AG04450 (cell line): ENCODE measurements around the gene RABL3. TPM values are rescaled to one million over a fixed set of nuclear protein-coding genes. Genes with fewer than 3 reads are reported as not detected.

Experiments used
- CTCF ChIA-PET: fragments of 300-600, 350-600 bp; formaldehyde crosslinking; extraction: SDS; loops from one replicate; lab custom pipeline; 2022; ENCODE audit warnings: antibody characterized with exemption, inconsistent platforms; lab: Charles Lee
- POLR2A ChIA-PET: fragments of 350-600 bp; formaldehyde crosslinking; extraction: SDS; loops from one replicate; lab custom pipeline; 2021; ENCODE audit warnings: antibody characterized with exemption, inconsistent platforms; lab: Yijun Ruan, JAX
- DNase-seq: peaks from one replicate; pipeline ENCODE4 v3.0.0-alpha.2; 2011; ENCODE audit warnings: low read depth, low spot score
- H3K27ac ChIP-seq: one replicate; pipeline ENCODE4 v1.5.1; 2012; ENCODE audit warnings: low read depth, low read length, control low read depth
- H3K27me3 ChIP-seq: one replicate; pipeline ENCODE4 v1.6.0; 2012; ENCODE audit warnings: low read length; ENCODE audit not compliant: control insufficient read depth, insufficient read depth
- H3K4me3 ChIP-seq: 2 replicates; pipeline ENCODE4 v1.5.1; 2011; ENCODE audit warnings: mild to moderate bottlenecking, low read depth, low read length, control low read depth
- H3K9me3 ChIP-seq: 2 replicates; pipeline ENCODE4 v1.5.1; 2012; ENCODE audit warnings: low read length; ENCODE audit not compliant: control insufficient read depth, insufficient read depth
- CTCF ChIP-seq: IDR thresholded peaks from 2 replicates; pipeline ENCODE4 v1.5.1; 2011; ENCODE audit warnings: low read depth, low read length, control low read depth, inconsistent platforms
- polyA plus RNA-seq: library from polyadenylated mRNA; depleted of rRNA; stranded (reverse); fragments of >200 nt; gene quantifications from 2 replicates; pipeline ENCODE4 v1.2.3, GENCODE V29; 2011

The RABL3 gene
- polyA plus RNA-seq, 1 experiment = 9.3 TPM

GRCh38 chr3:120778776-120779175 is 36.5 kb upstream of the RABL3 start:
- Histone ChIP-seq H3K27ac (no peak overlapping the region), H3K9me3 (no peaks in the 10 kb centered on the region), H3K27me3 (no peaks in the 10 kb centered on the region), H3K4me3 (no peak overlapping the region)
- ChIA-PET CTCF (interaction anchor here (0.7 to 4.6 kb wide), 4 partner anchors 9 to 211 kb away, joined by 3 to 41 read pairs (median 6); no protein-coding TSS in a partner anchor), POLR2A (no interaction called here)
- DNase-seq = no peak
- no peak for TF ChIP-seq CTCF

- Histone ChIP-seq H3K9me3 (no peaks in the 10 kb centered on the region), H3K27me3 (no peaks in the 10 kb centered on the region), H3K27ac (no peak overlapping the region), H3K4me3 (no peak overlapping the region)
- no peak for DNase-seq
- CTCF ChIA-PET = interaction anchor here (0.9 kb wide), 1 partner anchor 11 kb away, joined by 8 read pairs; no protein-coding TSS in a partner anchor
- no peak for TF ChIP-seq CTCF
- POLR2A ChIA-PET = no interaction called here
Measured at GRCh38 chr3:120775411-120775810, 33.1 kb upstream of the RABL3 start.

- Histone ChIP-seq H3K27me3 (no peaks in the 10 kb centered on the region), H3K9me3 (no peaks in the 10 kb centered on the region), H3K27ac (no peak overlapping the region), H3K4me3 (no peak overlapping the region)
- ChIA-PET CTCF (interaction anchor here (3.9 kb wide), 1 partner anchor 20 kb away, joined by 25 read pairs; no protein-coding TSS in a partner anchor), POLR2A (no interaction called here)
- no peak for TF ChIP-seq CTCF
- DNase-seq = no peak
Measured at GRCh38 chr3:120773932-120774331, 31.6 kb upstream of the RABL3 start.

- TF ChIP-seq CTCF = no peak
- Histone ChIP-seq H3K9me3 (no peaks in the 10 kb centered on the region), H3K27me3 (no peaks in the 10 kb centered on the region), H3K27ac (no peak overlapping the region), H3K4me3 (no peak overlapping the region)
- ChIA-PET POLR2A (no interaction called here), CTCF (interaction anchor here (1.5 to 3.9 kb wide), 2 partner anchors 22 to 211 kb away, joined by 4 to 25 read pairs; no protein-coding TSS in a partner anchor)
- no peak for DNase-seq
Measured at GRCh38 chr3:120772081-120772480, 29.8 kb upstream of the RABL3 start.

GRCh38 chr3:120770891-120771290 is 28.6 kb upstream of the RABL3 start:
- no peak for DNase-seq
- H3K9me3 ChIP-seq = no peaks in the 10 kb centered on the region
- H3K4me3 ChIP-seq = no peak overlapping the region
- POLR2A ChIA-PET = no interaction called here
- H3K27ac ChIP-seq = no peak overlapping the region
- H3K27me3 ChIP-seq = no peaks in the 10 kb centered on the region
- CTCF ChIA-PET = interaction anchor here (3.9 kb wide), 1 partner anchor 23 kb away, joined by 25 read pairs; no protein-coding TSS in a partner anchor
- TF ChIP-seq CTCF = no peak
